LNCaP clone FGC (cell line): Measurements from ENCODE around the gene PRDM16.

Experiments used
- DNase-seq: peaks from one replicate; pipeline ENCODE4 v3.0.0-alpha.2; 2011; ENCODE audit warnings: low read depth
- H3K4me3 ChIP-seq: 2 replicates; pipeline ENCODE4 v1.5.1; 2011; ENCODE audit warnings: mild to moderate bottlenecking, low read depth, low read length, control low read depth
- CTCF ChIP-seq: IDR thresholded peaks from 2 replicates; pipeline ENCODE4 v1.5.1; 2012; ENCODE audit warnings: mild to moderate bottlenecking; ENCODE audit not compliant: control insufficient read depth, insufficient read depth; ENCODE audit errors: extremely low read depth

PRDM16 gene

GRCh38 chr1:3296826-3297225, 227.8 kb downstream of the PRDM16 start:
- no peak for DNase-seq
- no peak for TF ChIP-seq CTCF
- H3K4me3 ChIP-seq, result no peak overlapping the region

DNA sequence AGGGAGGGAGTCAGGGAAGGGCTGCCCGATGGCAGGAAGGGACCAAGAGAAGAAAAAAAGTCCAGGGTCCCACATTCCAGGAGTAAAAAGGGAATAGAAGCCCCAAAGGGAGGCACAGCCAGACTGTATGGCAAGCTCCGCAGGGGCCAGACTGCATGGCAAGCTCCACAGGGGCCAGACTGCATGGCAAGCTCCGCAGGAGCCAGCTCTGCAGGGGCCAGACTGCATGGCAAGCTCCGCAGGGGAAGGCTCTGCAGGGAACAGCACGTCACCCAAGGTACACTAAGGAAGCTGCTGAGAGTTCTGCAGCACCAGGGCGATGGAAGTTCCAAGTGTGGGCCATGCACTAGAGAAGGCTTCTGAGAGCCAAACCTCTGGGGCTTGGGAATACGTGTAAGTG, 228.8 kb downstream of the PRDM16 start:
- DNase-seq, result no peak
- H3K4me3 ChIP-seq, result no peak overlapping the region
- TF ChIP-seq CTCF, result no peak

DNA sequence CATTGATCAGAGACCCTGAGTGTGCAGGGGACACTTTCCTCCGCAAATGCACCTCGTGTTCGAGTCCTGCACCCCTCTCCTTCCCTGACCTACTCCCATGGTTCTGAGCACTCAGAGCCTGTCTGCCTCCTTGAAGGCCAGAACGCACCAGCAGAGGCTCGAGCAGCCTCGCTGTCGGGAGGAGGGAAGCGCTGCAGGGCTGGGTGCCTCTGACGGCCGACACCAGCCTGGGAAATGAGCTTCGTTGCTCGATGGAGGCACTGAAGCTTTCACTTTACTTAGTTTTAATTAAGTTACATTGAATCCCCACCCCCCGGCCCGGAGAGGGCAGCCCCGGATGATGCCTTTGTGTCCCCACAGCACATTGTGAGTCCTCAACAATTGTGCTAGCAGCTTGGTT, 229.2 kb downstream of the PRDM16 start:
- TF ChIP-seq CTCF, result no peak
- no peak overlapping the region for H3K4me3 ChIP-seq
- DNase-seq, result no peak

GRCh38 chr1:3304246-3304645, 235.2 kb downstream of the PRDM16 start:
- DNase-seq, result no peak
- no peak for TF ChIP-seq CTCF
- no peak overlapping the region for H3K4me3 ChIP-seq

GRCh38 chr1:3304692-3305091, 235.7 kb downstream of the PRDM16 start:
- TF ChIP-seq CTCF, result no peak
- H3K4me3 ChIP-seq, result no peak overlapping the region
- no peak for DNase-seq

GRCh38 chr1:3305156-3305555, 236.2 kb downstream of the PRDM16 start:
- no peak for DNase-seq
- TF ChIP-seq CTCF, result no peak
- H3K4me3 ChIP-seq, result no peak overlapping the region

DNA sequence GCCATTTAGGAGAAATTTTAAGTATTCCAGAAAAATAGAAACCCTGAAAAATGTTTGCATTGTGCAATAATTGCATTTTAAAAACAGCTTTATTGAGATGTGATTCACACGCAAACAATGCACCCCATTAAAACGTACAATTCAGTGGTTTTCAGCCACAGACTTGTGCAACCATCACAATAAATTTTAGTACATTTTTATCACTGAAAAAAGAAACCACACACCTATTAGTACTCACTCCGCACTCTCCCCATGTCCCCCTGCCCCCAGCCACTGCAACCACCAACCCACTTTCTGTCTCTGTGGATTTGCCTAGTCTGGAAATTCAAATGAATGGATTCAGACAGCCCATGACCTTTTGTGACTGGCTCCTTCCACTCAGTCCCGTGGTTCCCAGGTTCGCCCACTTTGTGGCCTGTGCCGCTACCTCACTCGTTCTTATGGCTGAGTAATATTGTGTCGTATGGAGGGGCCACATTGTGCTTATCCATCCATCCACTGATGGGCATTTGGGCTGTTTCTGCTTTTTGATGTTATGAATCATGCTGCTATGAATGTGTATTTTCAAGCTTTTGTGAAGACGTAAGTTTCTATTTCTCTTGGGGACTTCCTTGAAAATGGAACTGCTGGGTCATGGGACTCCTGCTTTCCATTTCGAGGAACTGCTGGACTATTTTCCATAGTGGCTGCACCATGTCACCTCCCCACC, 237.7 kb downstream of the PRDM16 start:
- no peak overlapping the region for H3K4me3 ChIP-seq
- DNase-seq, result no peak
- no peak for TF ChIP-seq CTCF
